ENCODE measurements around the gene DPEP3.

DPEP3 gene

GRCh38 chr16:67930191-67930590 lies 50.1 kb downstream of the DPEP3 start:
- no peaks in the 10 kb centered on the region for H3K27me3 ChIP-seq (ENCODE audit: low read length)
- no peaks in the 10 kb centered on the region for H3K9me2 ChIP-seq (replicated peaks; ENCODE audit: insufficient read depth, low read length)
- H2AFZ ChIP-seq (ENCODE audit: low read depth, low read length, severe bottlenecking) = no peak overlapping the region
- no peak overlapping the region for H3K4me3 ChIP-seq (ENCODE audit: insufficient read depth, low read length, poor library complexity, severe bottlenecking)
- no peak overlapping the region for H3K27ac ChIP-seq (ENCODE audit: low read depth, low read length)
- H3F3A ChIP-seq (ENCODE audit: insufficient read depth) = no peaks in the 10 kb centered on the region
- no peaks in the 10 kb centered on the region for H3K36me3 ChIP-seq (ENCODE audit: low read length)
- H4K20me1 ChIP-seq (ENCODE audit: low read depth, low read length) = no peaks in the 10 kb centered on the region; the same call in 1 of the 2 replicates
- peaks cover 6% of the 10 kb centered on the region for H3K79me2 ChIP-seq (ENCODE audit: insufficient read depth, low read length)
- H3K4me2 ChIP-seq (ENCODE audit: low read depth, low read length, poor library complexity, severe bottlenecking) = no peak overlapping the region
- H3K9me3 ChIP-seq (ENCODE audit: insufficient read depth, low read length) = no peaks in the 10 kb centered on the region
- no peak overlapping the region for H3K9ac ChIP-seq (ENCODE audit: low read length)
- TF ChIP-seq CTCF (IDR thresholded peaks at IDR 0.05; ENCODE audit: insufficient read depth, low read length, poor library complexity, severe bottlenecking) (no peak), EZH2phosphoT487 (conservative IDR thresholded peaks at IDR 0.05; ENCODE audit: low read length) (no peak)

GRCh38 chr16:67928561-67929364 lies 51.5 kb downstream of the DPEP3 start:
- Histone ChIP-seq H3F3A (ENCODE audit: insufficient read depth) (no peaks in the 10 kb centered on the region), H3K9me3 (ENCODE audit: insufficient read depth, low read length) (no peaks in the 10 kb centered on the region), H3K9me2 (replicated peaks; ENCODE audit: insufficient read depth, low read length) (no peaks in the 10 kb centered on the region), H3K9ac (ENCODE audit: low read length) (no peak overlapping the region), H2AFZ (ENCODE audit: low read depth, low read length, severe bottlenecking) (no peak overlapping the region), H3K36me3 (ENCODE audit: low read length) (no peaks in the 10 kb centered on the region), H3K4me3 (ENCODE audit: insufficient read depth, low read length, poor library complexity, severe bottlenecking) (no peak overlapping the region), H3K27me3 (ENCODE audit: low read length) (no peaks in the 10 kb centered on the region), H4K20me1 (ENCODE audit: low read depth, low read length) (no peaks in the 10 kb centered on the region; the same call in 1 of the 2 replicates), H3K4me2 (ENCODE audit: low read depth, low read length, poor library complexity, severe bottlenecking) (no peak overlapping the region), H3K79me2 (ENCODE audit: insufficient read depth, low read length) (no peaks in the 10 kb centered on the region), H3K27ac (ENCODE audit: low read depth, low read length) (no peak overlapping the region)
- peak; percentile 95 for TF ChIP-seq CTCF (IDR thresholded peaks at IDR 0.05; ENCODE audit: insufficient read depth, low read length, poor library complexity, severe bottlenecking)
- no peak for TF ChIP-seq EZH2phosphoT487 (conservative IDR thresholded peaks at IDR 0.05; ENCODE audit: low read length)

- H3K27me3 ChIP-seq (ENCODE audit: low read length) = no peaks in the 10 kb centered on the region
- no peaks in the 10 kb centered on the region; the same call in 1 of the 2 replicates for H4K20me1 ChIP-seq (ENCODE audit: low read depth, low read length)
- no peak overlapping the region for H2AFZ ChIP-seq (ENCODE audit: low read depth, low read length, severe bottlenecking)
- H3K79me2 ChIP-seq (ENCODE audit: insufficient read depth, low read length) = no peaks in the 10 kb centered on the region
- H3K9ac ChIP-seq (ENCODE audit: low read length) = no peak overlapping the region
- no peak overlapping the region for H3K4me3 ChIP-seq (ENCODE audit: insufficient read depth, low read length, poor library complexity, severe bottlenecking)
- no peaks in the 10 kb centered on the region for H3K9me2 ChIP-seq (replicated peaks; ENCODE audit: insufficient read depth, low read length)
- no peak overlapping the region for H3K27ac ChIP-seq (ENCODE audit: low read depth, low read length)
- H3K36me3 ChIP-seq (ENCODE audit: low read length) = no peaks in the 10 kb centered on the region
- TF ChIP-seq EZH2phosphoT487 (conservative IDR thresholded peaks at IDR 0.05; ENCODE audit: low read length) (no peak), CTCF (IDR thresholded peaks at IDR 0.05; ENCODE audit: insufficient read depth, low read length, poor library complexity, severe bottlenecking) (no peak)
- H3F3A ChIP-seq (ENCODE audit: insufficient read depth) = no peaks in the 10 kb centered on the region
- H3K9me3 ChIP-seq (ENCODE audit: insufficient read depth, low read length) = no peaks in the 10 kb centered on the region
- no peak overlapping the region for H3K4me2 ChIP-seq (ENCODE audit: low read depth, low read length, poor library complexity, severe bottlenecking)
Measured at GRCh38 chr16:67928147-67928546, 52.2 kb downstream of the DPEP3 start.
